Subcutaneous adipose tissue (tissue), 4 donors: ENCODE measurements around the gene RAD52. TPM values are rescaled to one million over a fixed set of nuclear protein-coding genes. Genes with fewer than 3 reads are reported as not detected.

Source experiments
- total RNA-seq, 4 donors: library from RNA; depleted of rRNA; stranded (reverse); fragments of >200 nt; gene quantifications; one replicate each; pipeline ENCODE4 v1.1.0, GENCODE V29; 2016
- TF ChIP-seq, protein P1 (sequence below): fragments of 450-650 bp; IDR thresholded peaks from one replicate; pipeline ENCODE4 v1.5.1; 2016; ENCODE audit warnings: low read depth, mild to moderate bottlenecking, control low read depth, antibody characterized with exemption, moderate library complexity

RAD52 gene
- total RNA-seq, 4 donors from 2014 or later, result 9.0 to 19.1 (median 13.1) TPM

DNA sequence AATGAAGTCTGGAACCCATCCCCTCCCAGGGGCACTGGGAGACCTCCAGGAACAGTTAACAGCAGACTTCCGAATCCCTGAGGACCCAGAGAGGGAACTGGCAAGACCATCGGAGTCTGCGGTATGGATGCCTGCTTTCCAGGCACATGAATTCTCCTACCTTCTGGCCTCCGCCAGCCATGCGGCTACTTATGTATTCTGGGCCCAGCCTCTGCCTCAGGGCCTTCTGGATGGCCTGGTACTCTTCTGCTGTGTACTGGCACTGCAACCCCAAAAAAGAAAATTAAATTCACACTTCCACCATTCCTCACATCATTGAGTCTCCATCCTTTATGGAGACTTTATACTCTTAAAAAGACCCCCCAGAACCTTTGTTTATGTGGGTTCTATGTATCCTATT, 18.4 kb downstream of the RAD52 start:
- TF ChIP-seq, protein P1, sequence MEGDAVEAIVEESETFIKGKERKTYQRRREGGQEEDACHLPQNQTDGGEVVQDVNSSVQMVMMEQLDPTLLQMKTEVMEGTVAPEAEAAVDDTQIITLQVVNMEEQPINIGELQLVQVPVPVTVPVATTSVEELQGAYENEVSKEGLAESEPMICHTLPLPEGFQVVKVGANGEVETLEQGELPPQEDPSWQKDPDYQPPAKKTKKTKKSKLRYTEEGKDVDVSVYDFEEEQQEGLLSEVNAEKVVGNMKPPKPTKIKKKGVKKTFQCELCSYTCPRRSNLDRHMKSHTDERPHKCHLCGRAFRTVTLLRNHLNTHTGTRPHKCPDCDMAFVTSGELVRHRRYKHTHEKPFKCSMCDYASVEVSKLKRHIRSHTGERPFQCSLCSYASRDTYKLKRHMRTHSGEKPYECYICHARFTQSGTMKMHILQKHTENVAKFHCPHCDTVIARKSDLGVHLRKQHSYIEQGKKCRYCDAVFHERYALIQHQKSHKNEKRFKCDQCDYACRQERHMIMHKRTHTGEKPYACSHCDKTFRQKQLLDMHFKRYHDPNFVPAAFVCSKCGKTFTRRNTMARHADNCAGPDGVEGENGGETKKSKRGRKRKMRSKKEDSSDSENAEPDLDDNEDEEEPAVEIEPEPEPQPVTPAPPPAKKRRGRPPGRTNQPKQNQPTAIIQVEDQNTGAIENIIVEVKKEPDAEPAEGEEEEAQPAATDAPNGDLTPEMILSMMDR, result no peak

DNA sequence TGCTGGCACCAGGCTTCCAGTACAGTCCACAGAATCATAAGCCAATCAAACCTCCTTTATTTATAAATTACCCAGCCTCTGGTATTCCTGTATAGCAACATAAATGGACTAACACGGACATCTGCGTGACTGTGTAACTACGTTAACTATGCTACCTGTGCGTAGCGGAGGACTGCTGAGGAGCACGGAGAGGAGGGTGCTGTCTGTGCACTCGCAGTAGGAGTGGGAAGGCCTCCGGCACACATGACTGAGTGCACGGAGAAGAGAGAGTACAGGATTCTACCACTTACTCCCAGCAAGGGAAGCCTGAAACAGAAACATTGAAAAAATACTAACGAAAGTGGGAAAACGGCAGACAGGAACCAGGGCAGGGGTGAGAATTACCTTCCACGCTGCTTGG, 22.9 kb downstream of the RAD52 start:
- TF ChIP-seq, protein P1, result no peak

DNA sequence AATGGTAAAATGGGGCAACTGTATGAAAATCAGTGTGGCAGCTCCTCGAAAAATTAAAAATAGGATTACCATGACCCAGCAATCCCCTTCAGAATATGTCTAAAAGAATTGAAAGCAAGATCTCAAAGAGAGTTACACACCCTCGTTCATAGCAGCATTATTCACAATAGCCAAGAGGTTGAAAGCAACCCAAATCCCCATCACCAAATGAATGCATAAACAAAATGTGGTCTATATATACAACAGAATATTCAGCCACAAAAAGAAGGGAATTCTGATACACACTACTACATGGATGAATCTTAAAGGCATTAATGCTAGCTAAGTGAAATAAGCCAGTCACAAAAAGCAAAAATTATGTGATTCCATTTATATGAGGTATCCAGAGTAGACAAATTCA, 27.2 kb downstream of the RAD52 start:
- TF ChIP-seq, protein P1, result no peak

DNA sequence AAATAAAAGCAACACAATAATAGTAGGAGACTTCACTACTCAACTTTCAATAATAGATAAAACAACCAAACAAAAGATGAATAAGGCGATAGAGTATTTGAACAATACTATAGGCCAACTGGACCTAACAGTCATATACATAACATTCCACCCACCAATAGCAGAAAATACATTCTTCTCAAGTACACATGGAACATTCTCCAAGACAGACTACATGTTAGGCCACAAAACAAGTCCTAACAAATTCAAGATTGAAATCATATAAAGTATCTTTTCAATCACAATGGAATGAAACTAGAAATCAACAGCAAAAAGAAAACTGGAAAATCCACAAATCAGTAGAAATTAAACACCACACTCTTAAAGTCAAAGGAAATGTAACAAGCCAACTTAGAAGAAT, 28.8 kb downstream of the RAD52 start:
- TF ChIP-seq, protein P1, result no peak

DNA sequence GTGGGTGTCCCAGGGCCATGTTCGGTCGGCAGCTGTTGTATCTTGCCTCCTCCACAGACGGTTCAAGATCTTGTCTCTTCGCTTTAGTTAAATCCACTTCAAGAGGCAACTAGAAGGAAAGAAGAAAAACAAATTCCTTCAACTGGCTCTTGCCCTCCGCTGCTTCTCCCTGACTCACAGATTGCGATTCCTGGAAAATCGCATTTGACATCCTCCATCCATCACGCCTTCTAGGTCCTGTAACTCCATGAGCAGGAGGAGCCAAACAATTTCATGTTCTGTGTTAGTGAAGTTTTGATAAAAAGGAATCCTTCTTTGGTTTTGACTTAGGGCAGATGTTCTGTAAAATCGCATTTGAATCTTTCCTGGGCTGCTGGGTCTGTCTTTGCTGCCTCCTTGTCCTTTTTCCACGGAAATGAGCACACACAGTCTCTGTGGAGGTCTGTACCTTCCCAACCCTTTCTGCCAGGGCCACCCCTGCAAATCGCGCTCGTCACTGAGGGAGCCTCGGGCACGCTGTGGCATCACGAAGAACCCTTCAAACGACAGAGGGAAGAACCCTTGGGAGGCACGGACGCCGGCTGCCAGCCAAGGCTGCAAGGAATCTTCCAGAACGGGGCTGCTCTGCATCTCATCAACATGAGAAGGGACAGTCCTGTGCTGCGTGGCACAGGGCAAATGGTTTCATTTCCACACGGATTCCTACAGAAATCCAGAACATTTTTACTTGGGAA, 32.6 kb downstream of the RAD52 start:
- TF ChIP-seq, protein P1, result no peak

DNA sequence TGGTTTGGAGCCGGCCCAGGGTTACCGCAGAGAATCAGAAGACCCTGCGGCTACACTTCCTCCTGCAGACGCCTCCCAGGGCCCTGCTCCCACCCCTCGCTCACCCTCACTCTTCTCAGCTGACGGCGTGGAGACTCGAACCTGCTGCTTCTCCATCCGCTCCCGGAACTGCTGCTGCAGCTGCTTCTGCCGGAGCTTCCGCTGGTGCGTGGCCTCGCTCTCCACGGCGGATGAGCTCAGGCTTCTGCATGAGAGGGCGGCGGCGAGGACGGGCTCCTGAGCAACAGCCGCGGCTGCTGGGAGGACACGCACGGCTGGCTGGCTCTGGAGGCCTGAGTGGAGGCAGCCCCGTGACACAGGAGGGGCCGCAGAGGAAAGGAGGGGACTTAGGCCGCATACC, 33.3 kb downstream of the RAD52 start:
- TF ChIP-seq, protein P1, result no peak

DNA sequence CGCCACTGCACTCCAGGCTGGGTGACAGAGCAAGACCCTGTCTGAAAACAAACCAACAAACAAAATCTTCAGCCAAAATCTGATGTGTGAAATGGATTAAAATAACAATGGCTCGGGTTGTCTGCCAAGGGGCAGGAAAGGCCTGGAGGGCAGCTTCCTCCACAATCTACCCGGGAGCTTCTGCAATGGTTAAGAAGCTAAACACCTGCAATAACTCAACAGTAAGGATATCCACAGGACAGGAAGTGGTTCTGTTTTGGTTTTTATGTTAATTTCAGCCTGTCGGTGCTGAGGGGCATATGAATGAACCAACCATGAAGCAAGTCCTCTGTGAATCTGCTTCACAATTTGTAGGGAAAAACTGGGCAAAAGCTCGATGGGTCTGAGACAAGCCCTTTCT, 34.4 kb downstream of the RAD52 start:
- TF ChIP-seq, protein P1, result no peak
